Measurements from ENCODE around the gene NUDC. TPM values are rescaled to one million over a fixed set of nuclear protein-coding genes. Genes with fewer than 3 reads are reported as not detected.
A peak's percentile ranks its signal among the peaks of the same experiment; 100 is the strongest.

The NUDC gene
- total and polyA plus RNA-seq, 2 donors from 2014 or later = 61.5 to 112 TPM

- no peak overlapping the region for H3K9ac ChIP-seq (ENCODE audit: low read length in 3 of 3)
- TF ChIP-seq CTCF (IDR thresholded peaks at IDR 0.05; ENCODE audit: borderline replicate concordance, extremely low read depth, insufficient read depth) = no peak
- intact Hi-C loops (cut with DNase I) = no loop called here
- DNase-seq (peak in 1 of 5 donors; percentile 34), FAIRE-seq (no peak)
- H3K36me3 ChIP-seq (ENCODE audit: control insufficient read depth in 2 of 3, insufficient read depth in 3 of 3, low read length in 3 of 3) = no peaks in the 10 kb centered on the region
- H3K27me3 ChIP-seq (ENCODE audit: control insufficient read depth, insufficient read depth, low read length) = peaks cover 13% of the 10 kb centered on the region
- H3K4me3 ChIP-seq (ENCODE audit: low read length in 3 of 3) = no peak overlapping the region
- H3K9me3 ChIP-seq (ENCODE audit: control insufficient read depth in 2 of 3, insufficient read depth in 1 of 3, low read length in 3 of 3) = no peaks in the 10 kb centered on the region
- H3K4me1 ChIP-seq (ENCODE audit: control insufficient read depth in 2 of 3, insufficient read depth in 2 of 3, low read depth in 1 of 3, low read length in 3 of 3) = peaks cover 3 to 20% (median 9%) of the 10 kb centered on the region in 3 donors
- no peak overlapping the region for H3K27ac ChIP-seq (ENCODE audit: low read depth in 2 of 2, low read length in 2 of 2)
These were observed 74.5 kb downstream of the NUDC start for GRCh38 chr1:26996024-26996423.

Other genes starting within 250 kb of the NUDC start
- gene ARID1A, start 225.7 kb upstream of the NUDC start, total RNA-seq = 71.7 TPM
- 9.9 TPM for gene ARID1A, start 225.7 kb upstream of the NUDC start, polyA plus RNA-seq (ENCODE audit: insufficient read depth, low read depth, low replicate concordance)
- gene PIGV, start 133.8 kb upstream of the NUDC start, total RNA-seq = 13.8 TPM
- 15.5 TPM for gene PIGV, start 133.8 kb upstream of the NUDC start, polyA plus RNA-seq (ENCODE audit: insufficient read depth, low read depth, low replicate concordance)
- gene ZDHHC18, start 95.1 kb upstream of the NUDC start, total RNA-seq = 15.6 TPM
- 6.7 TPM for gene ZDHHC18, start 95.1 kb upstream of the NUDC start, polyA plus RNA-seq (ENCODE audit: insufficient read depth, low read depth, low replicate concordance)
- gene SFN, start 58.6 kb upstream of the NUDC start, total RNA-seq = 44.7 TPM
- 2.9 TPM for gene SFN, start 58.6 kb upstream of the NUDC start, polyA plus RNA-seq (ENCODE audit: insufficient read depth, low read depth, low replicate concordance)
- 28.8 TPM for gene GPN2, start 31.5 kb upstream of the NUDC start, total RNA-seq
- gene GPN2, start 31.5 kb upstream of the NUDC start, polyA plus RNA-seq (ENCODE audit: insufficient read depth, low read depth, low replicate concordance) = 24.6 TPM
- gene GPATCH3, start 21.3 kb upstream of the NUDC start, total RNA-seq = 15.8 TPM
- 15.8 TPM for gene GPATCH3, start 21.3 kb upstream of the NUDC start, polyA plus RNA-seq (ENCODE audit: insufficient read depth, low read depth, low replicate concordance)
- gene NR0B2, start 7.8 kb upstream of the NUDC start, total RNA-seq = 0.79 TPM
- 16.5 TPM for gene NR0B2, start 7.8 kb upstream of the NUDC start, polyA plus RNA-seq (ENCODE audit: insufficient read depth, low read depth, low replicate concordance)
- 14.1 TPM for gene KDF1, start 38.7 kb downstream of the NUDC start, total RNA-seq
- 19.3 TPM for gene KDF1, start 38.7 kb downstream of the NUDC start, polyA plus RNA-seq (ENCODE audit: insufficient read depth, low read depth, low replicate concordance)
- 38.3 TPM for gene TRNP1, start 71.9 kb downstream of the NUDC start, total RNA-seq
- 33.0 TPM for gene TRNP1, start 71.9 kb downstream of the NUDC start, polyA plus RNA-seq (ENCODE audit: insufficient read depth, low read depth, low replicate concordance)
- gene TENT5B, start 91.1 kb downstream of the NUDC start, total RNA-seq = 10.2 TPM
- gene TENT5B, start 91.1 kb downstream of the NUDC start, polyA plus RNA-seq (ENCODE audit: insufficient read depth, low read depth, low replicate concordance) = 12.6 TPM
- 29.8 TPM for gene SLC9A1, start 233.4 kb downstream of the NUDC start, total RNA-seq
- 19.3 TPM for gene SLC9A1, start 233.4 kb downstream of the NUDC start, polyA plus RNA-seq (ENCODE audit: insufficient read depth, low read depth, low replicate concordance)

Measured in kidney (tissue), 14 donors.